KBM-7 (cell line): ENCODE data around the gene TFB2M.
A peak's percentile ranks its signal among the peaks of the same experiment; 100 is the strongest.

Experiments
- DNase-seq: peaks from one replicate; pipeline ENCODE4 v3.0.0-alpha.2; 2015
- in situ Hi-C: fragments of 300-500 bp; cut with MboI; formaldehyde crosslinking; loops from 2 replicates; pipeline ENCODE4 v1.14.3; 2020; ENCODE audit warnings: low sequenced_read_pairs, low pct_unique_long_range_greater_than_20kb, mixed read lengths

TFB2M gene

GRCh38 chr1:246526380-246526779, 39.7 kb downstream of the TFB2M start:
- no peak for DNase-seq
- in situ Hi-C loops: no loop called here

- no peak for DNase-seq
Measured at GRCh38 chr1:246519514-246519913, 46.5 kb downstream of the TFB2M start.

GRCh38 chr1:246518456-246519205, 47.4 kb downstream of the TFB2M start:
- DNase-seq: no peak
- in situ Hi-C loops: no loop called here

More at GRCh38 chr1:246519514-246519913, 46.5 kb downstream of the TFB2M start:
- in situ Hi-C loops: no loop called here

- in situ Hi-C loops: no loop called here
- DNase-seq: no peak
Measured at GRCh38 chr1:246517391-246517790, 48.7 kb downstream of the TFB2M start.

- in situ Hi-C loops: no loop called here
- DNase-seq: no peak
Measured at GRCh38 chr1:246516126-246516525, 49.9 kb downstream of the TFB2M start.

- peak; percentile 32 for DNase-seq
- in situ Hi-C loops: no loop called here
Measured at GRCh38 chr1:246515390-246516005, 50.6 kb downstream of the TFB2M start.

- DNase-seq: no peak
- in situ Hi-C loops: no loop called here
Measured at GRCh38 chr1:246513619-246514343, 52.3 kb downstream of the TFB2M start.

- DNase-seq: no peak
- in situ Hi-C loops: no loop called here
Measured at GRCh38 chr1:246513041-246513440, 53.0 kb downstream of the TFB2M start.

GRCh38 chr1:246512635-246513034, 53.4 kb downstream of the TFB2M start:
- DNase-seq: no peak
- in situ Hi-C loops: no loop called here

GRCh38 chr1:246512230-246512629, 53.8 kb downstream of the TFB2M start:
- DNase-seq: no peak
- in situ Hi-C loops: no loop called here

- in situ Hi-C loops: no loop called here
- no peak for DNase-seq
Measured at GRCh38 chr1:246511203-246511602, 54.9 kb downstream of the TFB2M start.

- in situ Hi-C loops: no loop called here
- no peak for DNase-seq
Measured at GRCh38 chr1:246510147-246511030, 55.7 kb downstream of the TFB2M start.

- in situ Hi-C loops: no loop called here
- DNase-seq: no peak
Measured at GRCh38 chr1:246508897-246509688, 57.0 kb downstream of the TFB2M start.

GRCh38 chr1:246506674-246507481, 59.2 kb downstream of the TFB2M start, which contains the start of gene SMYD3:
SMYD3 (minus strand) TSS chr1:246507279.
- in situ Hi-C loops: no loop called here
- peak; percentile 83 for DNase-seq

GRCh38 chr1:246506367-246506673, 59.7 kb downstream of the TFB2M start:
- in situ Hi-C loops: no loop called here
- peak; percentile 31 for DNase-seq

GRCh38 chr1:246503341-246503740, 62.7 kb downstream of the TFB2M start:
- no peak for DNase-seq
- in situ Hi-C loops: no loop called here

GRCh38 chr1:246497331-246497915, 68.6 kb downstream of the TFB2M start:
- DNase-seq: peak; percentile 75
- in situ Hi-C loops: no loop called here
